IPS-20b (cell line): ENCODE measurements around the gene PPDPF.

Experiments
- H3K27ac ChIP-seq: one replicate; pipeline ENCODE4 v1.5.1; 2013; ENCODE audit warnings: low read length
- H3K27me3 ChIP-seq: 2 replicates; pipeline ENCODE4 v1.6.1; 2013; ENCODE audit warnings: mild to moderate bottlenecking, low read length, inconsistent platforms; ENCODE audit not compliant: insufficient read depth
- H3K36me3 ChIP-seq: 2 replicates; pipeline ENCODE4 v1.6.1; 2013; ENCODE audit warnings: low read depth, mild to moderate bottlenecking, inconsistent platforms, low read length, moderate library complexity; ENCODE audit not compliant: insufficient read depth
- H3K4me1 ChIP-seq: 2 replicates; pipeline ENCODE4 v1.6.1; 2013; ENCODE audit warnings: mild to moderate bottlenecking, control low read depth, inconsistent platforms, low read length, moderate library complexity; ENCODE audit not compliant: insufficient read depth
- H3K4me3 ChIP-seq: 2 replicates; pipeline ENCODE4 v1.5.1; 2013; ENCODE audit warnings: mild to moderate bottlenecking, low read length, inconsistent platforms
- H3K9ac ChIP-seq: 2 replicates; pipeline ENCODE4 v1.6.1; 2013; ENCODE audit warnings: low read depth, mild to moderate bottlenecking, inconsistent platforms, low read length, moderate library complexity
- H3K9me3 ChIP-seq: 2 replicates; pipeline ENCODE4 v1.6.1; 2013; ENCODE audit warnings: mild to moderate bottlenecking, low read depth, low read length, inconsistent platforms; ENCODE audit not compliant: insufficient read depth

PPDPF gene

GRCh38 chr20:63497138-63497945 lies 23.2 kb upstream of the PPDPF start:
- Histone ChIP-seq H3K27me3 (peaks cover 55% of the 10 kb centered on the region), H3K9ac (no peak overlapping the region), H3K36me3 (peaks cover 5% of the 10 kb centered on the region), H3K27ac (no peak overlapping the region), H3K9me3 (peaks cover 2% of the 10 kb centered on the region; the same call in 1 of the 2 replicates), H3K4me1 (no peaks in the 10 kb centered on the region; the same call in 1 of the 2 replicates), H3K4me3 (no peak overlapping the region; the same call in 1 of the 2 replicates)

GRCh38 chr20:63497946-63498935 lies 22.3 kb upstream of the PPDPF start:
- H3K4me3 ChIP-seq, result peak overlapping the region; percentile 47; the same call in 1 of the 2 replicates
- no peak overlapping the region for H3K9ac ChIP-seq
- H3K27me3 ChIP-seq, result peaks cover 55% of the 10 kb centered on the region
- no peaks in the 10 kb centered on the region for H3K9me3 ChIP-seq
- no peaks in the 10 kb centered on the region for H3K36me3 ChIP-seq
- H3K4me1 ChIP-seq, result no peaks in the 10 kb centered on the region; the same call in 1 of the 2 replicates
- H3K27ac ChIP-seq, result no peak overlapping the region

DNA sequence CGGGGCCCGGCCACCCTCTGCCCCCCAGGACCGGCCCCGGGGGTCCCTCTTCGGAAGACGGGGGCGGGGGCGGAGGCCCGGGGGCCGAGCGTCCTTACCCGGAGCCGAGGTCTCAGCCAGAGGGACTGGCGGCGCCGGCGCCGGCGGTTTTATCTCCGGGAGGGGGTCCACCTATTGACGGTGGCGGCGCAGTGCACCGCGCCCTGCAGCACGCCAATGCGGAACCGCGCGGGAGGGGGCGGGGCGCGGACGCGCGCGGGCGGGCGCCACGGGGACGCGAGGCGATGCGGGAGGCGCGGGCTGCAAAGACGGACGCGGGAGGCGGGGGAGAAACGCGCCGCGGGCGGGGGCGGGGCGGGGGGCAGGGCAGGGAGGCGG lies 21.6 kb upstream of the PPDPF start, which contains the start of gene EEF1A2:
EEF1A2 (minus strand) TSS at position 124 of the 378 bp plus-strand sequence. CDS start 1,320 bp downstream, outside the sequence.
- Histone ChIP-seq H3K36me3 (no peaks in the 10 kb centered on the region), H3K4me3 (peak within 1 kb of the TSS; percentile 56; the same call in 1 of the 2 replicates), H3K9ac (no peak within 1 kb of the TSS), H3K27me3 (peaks cover 60% of the 10 kb centered on the region), H3K27ac (no peak within 1 kb of the TSS), H3K4me1 (no peaks in the 10 kb centered on the region; the same call in 1 of the 2 replicates), H3K9me3 (no peaks in the 10 kb centered on the region)

DNA sequence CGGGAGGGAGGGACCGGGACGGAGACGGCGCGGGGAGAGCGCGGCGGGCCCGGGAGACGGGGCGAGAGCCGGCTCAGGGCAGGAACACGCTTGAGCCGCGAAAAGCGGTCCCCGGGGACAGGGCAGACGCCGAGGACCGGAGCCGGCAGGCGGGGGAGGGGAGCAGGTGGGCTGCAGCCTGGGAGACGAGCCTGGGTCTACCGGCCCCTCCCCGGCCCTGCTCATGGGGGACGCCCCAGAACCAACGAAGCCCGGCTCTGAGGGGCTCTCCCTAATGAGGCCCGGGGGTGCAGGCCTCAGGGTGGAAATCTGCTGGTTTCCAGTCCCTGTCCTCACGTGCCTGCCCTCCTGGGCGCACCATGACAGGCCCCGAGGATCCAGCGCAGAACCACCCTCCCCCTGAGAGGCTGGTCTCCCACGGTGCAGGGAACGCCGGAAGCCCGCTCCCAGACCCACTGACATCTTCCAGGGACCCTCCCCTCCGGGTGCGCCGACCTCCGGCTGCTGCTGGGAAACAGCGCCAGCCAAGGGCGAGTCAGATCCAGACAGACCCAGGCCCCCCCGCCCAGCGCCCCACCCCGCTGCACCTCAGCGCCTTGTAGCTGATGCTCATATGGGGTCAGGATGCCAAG lies 21.1 kb upstream of the PPDPF start:
- peaks cover 63% of the 10 kb centered on the region for H3K27me3 ChIP-seq

GRCh38 chr20:63500151-63500901 lies 20.2 kb upstream of the PPDPF start:
- Histone ChIP-seq H3K9me3 (no peaks in the 10 kb centered on the region), H3K9ac (no peak overlapping the region), H3K4me1 (no peaks in the 10 kb centered on the region; the same call in 1 of the 2 replicates), H3K4me3 (no peak overlapping the region), H3K36me3 (no peaks in the 10 kb centered on the region), H3K27me3 (peaks cover 63% of the 10 kb centered on the region), H3K27ac (no peak overlapping the region)

More for the DNA sequence above, 21.1 kb upstream of the PPDPF start:
- Histone ChIP-seq H3K27ac (no peak overlapping the region), H3K9ac (no peak overlapping the region), H3K4me3 (peak overlapping the region; percentile 56; the same call in 1 of the 2 replicates), H3K36me3 (no peaks in the 10 kb centered on the region), H3K9me3 (no peaks in the 10 kb centered on the region), H3K4me1 (no peaks in the 10 kb centered on the region; the same call in 1 of the 2 replicates)

- Histone ChIP-seq H3K4me1 (no peaks in the 10 kb centered on the region; the same call in 1 of the 2 replicates), H3K9ac (no peak overlapping the region), H3K4me3 (0 out of 2 replicates have a peak overlapping the region, but pooled peaks have one; percentile 70), H3K9me3 (no peaks in the 10 kb centered on the region), H3K36me3 (no peaks in the 10 kb centered on the region), H3K27me3 (peaks cover 56% of the 10 kb centered on the region), H3K27ac (no peak overlapping the region)
Measured at GRCh38 chr20:63500902-63501817, 19.4 kb upstream of the PPDPF start.

- Histone ChIP-seq H3K9ac (peak overlapping the region; percentile 27; the same call in 1 of the 2 replicates), H3K36me3 (no peaks in the 10 kb centered on the region), H3K4me1 (no peaks in the 10 kb centered on the region; the same call in 1 of the 2 replicates), H3K9me3 (no peaks in the 10 kb centered on the region), H3K27ac (no peak overlapping the region), H3K27me3 (peaks cover 48% of the 10 kb centered on the region), H3K4me3 (peak overlapping the region; percentile 70; the same call in 1 of the 2 replicates)
Measured at GRCh38 chr20:63501818-63502670, 18.5 kb upstream of the PPDPF start.

- H3K27me3 ChIP-seq, result peaks cover 41% of the 10 kb centered on the region
- H3K27ac ChIP-seq, result no peak overlapping the region
- no peak overlapping the region; the same call in 1 of the 2 replicates for H3K9ac ChIP-seq
- H3K4me1 ChIP-seq, result no peaks in the 10 kb centered on the region; the same call in 1 of the 2 replicates
- no peaks in the 10 kb centered on the region for H3K36me3 ChIP-seq
- H3K9me3 ChIP-seq, result no peaks in the 10 kb centered on the region
- H3K4me3 ChIP-seq, result no peak overlapping the region
Measured at GRCh38 chr20:63502671-63503172, 17.8 kb upstream of the PPDPF start.

GRCh38 chr20:63503524-63503923 lies 17.0 kb upstream of the PPDPF start:
- Histone ChIP-seq H3K9ac (no peak overlapping the region), H3K27ac (no peak overlapping the region), H3K27me3 (peaks cover 33% of the 10 kb centered on the region), H3K36me3 (no peaks in the 10 kb centered on the region), H3K4me3 (no peak overlapping the region), H3K9me3 (no peaks in the 10 kb centered on the region; the same call in 1 of the 2 replicates), H3K4me1 (no peaks in the 10 kb centered on the region; the same call in 1 of the 2 replicates)
